ENCODE results near the gene COX17.

The COX17 gene

GRCh38 chr3:119664370-119664769 is 12.8 kb downstream of the COX17 start:
- no peak for DNase-seq (ENCODE audit: low spot score in 2 of 2)
- no peaks in the 10 kb centered on the region for H3K27me3 ChIP-seq (ENCODE audit: low read depth)
- peaks cover 3% of the 10 kb centered on the region for H3K4me1 ChIP-seq
- peaks cover 2% of the 10 kb centered on the region for H3K36me3 ChIP-seq (replicated peaks)
- no peak overlapping the region for H3K4me3 ChIP-seq
- in situ Hi-C loops (cut with MboI; ENCODE audit: low sequenced_read_pairs), result no loop called here
- no peaks in the 10 kb centered on the region for H3K9me3 ChIP-seq

GRCh38 chr3:119663885-119664284 is 13.3 kb downstream of the COX17 start:
- no peak for DNase-seq (ENCODE audit: low spot score in 2 of 2)
- Histone ChIP-seq H3K4me1 (no peaks in the 10 kb centered on the region), H3K27me3 (ENCODE audit: low read depth) (no peaks in the 10 kb centered on the region), H3K9me3 (no peaks in the 10 kb centered on the region), H3K4me3 (no peak overlapping the region), H3K36me3 (replicated peaks) (no peaks in the 10 kb centered on the region; the same call in 1 of the 2 replicates)
- in situ Hi-C loops (cut with MboI; ENCODE audit: low sequenced_read_pairs), result no loop called here

GRCh38 chr3:119662604-119663373 is 14.4 kb downstream of the COX17 start:
- H3K9me3 ChIP-seq, result no peaks in the 10 kb centered on the region
- in situ Hi-C loops (cut with MboI; ENCODE audit: low sequenced_read_pairs), result no loop called here
- H3K4me3 ChIP-seq, result no peak overlapping the region
- no peaks in the 10 kb centered on the region for H3K27me3 ChIP-seq (ENCODE audit: low read depth)
- H3K36me3 ChIP-seq (replicated peaks), result no peaks in the 10 kb centered on the region
- DNase-seq (ENCODE audit: low spot score in 2 of 2), result no peak
- no peaks in the 10 kb centered on the region for H3K4me1 ChIP-seq

- DNase-seq (ENCODE audit: low spot score in 2 of 2), result no peak
- no peaks in the 10 kb centered on the region for H3K4me1 ChIP-seq
- no peaks in the 10 kb centered on the region for H3K9me3 ChIP-seq
- in situ Hi-C loops (cut with MboI; ENCODE audit: low sequenced_read_pairs), result no loop called here
- H3K4me3 ChIP-seq, result no peak within 1 kb of the TSS
- no peaks in the 10 kb centered on the region for H3K27me3 ChIP-seq (ENCODE audit: low read depth)
- H3K36me3 ChIP-seq (replicated peaks), result no peaks in the 10 kb centered on the region
Measured at GRCh38 chr3:119660474-119661440, 16.4 kb downstream of the COX17 start, which contains the start of gene POPDC2. Gene POPDC2, minus strand, starts transcription at chr3:119660589. Its CDS starts 166 bp downstream, at chr3:119660423.

- DNase-seq (ENCODE audit: low spot score in 2 of 2), result no peak
- Histone ChIP-seq H3K9me3 (no peaks in the 10 kb centered on the region), H3K36me3 (replicated peaks) (no peaks in the 10 kb centered on the region), H3K4me1 (no peaks in the 10 kb centered on the region), H3K27me3 (ENCODE audit: low read depth) (no peaks in the 10 kb centered on the region), H3K4me3 (no peak overlapping the region)
- in situ Hi-C loops (cut with MboI; ENCODE audit: low sequenced_read_pairs), result no loop called here
Measured at GRCh38 chr3:119659606-119660291, 17.5 kb downstream of the COX17 start.

- Histone ChIP-seq H3K4me3 (no peak overlapping the region), H3K27me3 (ENCODE audit: low read depth) (no peaks in the 10 kb centered on the region)
- in situ Hi-C loops (cut with MboI; ENCODE audit: low sequenced_read_pairs), result no loop called here
Measured at GRCh38 chr3:119658994-119659393, 18.2 kb downstream of the COX17 start.

GRCh38 chr3:119657887-119658702 is 19.1 kb downstream of the COX17 start:
- in situ Hi-C loops (cut with MboI; ENCODE audit: low sequenced_read_pairs), result no loop called here
- H3K4me1 ChIP-seq, result no peaks in the 10 kb centered on the region
- no peaks in the 10 kb centered on the region for H3K27me3 ChIP-seq (ENCODE audit: low read depth)
- H3K4me3 ChIP-seq, result no peak overlapping the region
- no peak for DNase-seq (ENCODE audit: low spot score in 2 of 2)
- H3K36me3 ChIP-seq (replicated peaks), result no peaks in the 10 kb centered on the region
- H3K9me3 ChIP-seq, result no peaks in the 10 kb centered on the region

More at GRCh38 chr3:119658994-119659393, 18.2 kb downstream of the COX17 start:
- no peaks in the 10 kb centered on the region for H3K36me3 ChIP-seq (replicated peaks)
- DNase-seq (ENCODE audit: low spot score in 2 of 2), result no peak
- no peaks in the 10 kb centered on the region for H3K9me3 ChIP-seq
- no peaks in the 10 kb centered on the region for H3K4me1 ChIP-seq

GRCh38 chr3:119653876-119654275 is 23.3 kb downstream of the COX17 start:
- Histone ChIP-seq H3K4me3 (no peak overlapping the region), H3K27me3 (ENCODE audit: low read depth) (no peaks in the 10 kb centered on the region), H3K4me1 (no peaks in the 10 kb centered on the region), H3K36me3 (replicated peaks) (no peaks in the 10 kb centered on the region), H3K9me3 (no peaks in the 10 kb centered on the region)
- in situ Hi-C loops (cut with MboI; ENCODE audit: low sequenced_read_pairs), result no loop called here
- DNase-seq (ENCODE audit: low spot score in 2 of 2), result no peak

- Histone ChIP-seq H3K36me3 (replicated peaks) (no peaks in the 10 kb centered on the region), H3K4me3 (no peak overlapping the region), H3K9me3 (no peaks in the 10 kb centered on the region), H3K27me3 (ENCODE audit: low read depth) (no peaks in the 10 kb centered on the region), H3K4me1 (no peaks in the 10 kb centered on the region)
- DNase-seq (ENCODE audit: low spot score in 2 of 2), result no peak
- in situ Hi-C loops (cut with MboI; ENCODE audit: low sequenced_read_pairs), result no loop called here
Measured at GRCh38 chr3:119652306-119653033, 24.7 kb downstream of the COX17 start.

- DNase-seq (ENCODE audit: low spot score in 2 of 2), result no peak
- no peaks in the 10 kb centered on the region for H3K4me1 ChIP-seq
- H3K9me3 ChIP-seq, result no peaks in the 10 kb centered on the region
- H3K4me3 ChIP-seq, result no peak overlapping the region
- no peaks in the 10 kb centered on the region for H3K36me3 ChIP-seq (replicated peaks)
- in situ Hi-C loops (cut with MboI; ENCODE audit: low sequenced_read_pairs), result no loop called here
- no peaks in the 10 kb centered on the region for H3K27me3 ChIP-seq (ENCODE audit: low read depth)
Measured at GRCh38 chr3:119649761-119650160, 27.4 kb downstream of the COX17 start.

- no peaks in the 10 kb centered on the region for H3K4me1 ChIP-seq
- H3K36me3 ChIP-seq (replicated peaks), result no peaks in the 10 kb centered on the region
- in situ Hi-C loops (cut with MboI; ENCODE audit: low sequenced_read_pairs), result no loop called here
- no peaks in the 10 kb centered on the region for H3K27me3 ChIP-seq (ENCODE audit: low read depth)
- DNase-seq (ENCODE audit: low spot score in 2 of 2), result no peak
- H3K4me3 ChIP-seq, result no peak overlapping the region
- H3K9me3 ChIP-seq, result no peaks in the 10 kb centered on the region
Measured at GRCh38 chr3:119647843-119648575, 29.2 kb downstream of the COX17 start.

GRCh38 chr3:119647171-119647570 is 30.0 kb downstream of the COX17 start:
- in situ Hi-C loops (cut with MboI; ENCODE audit: low sequenced_read_pairs), result no loop called here
- no peaks in the 10 kb centered on the region for H3K9me3 ChIP-seq
- no peak overlapping the region for H3K4me3 ChIP-seq
- DNase-seq (ENCODE audit: low spot score in 2 of 2), result no peak
- no peaks in the 10 kb centered on the region for H3K4me1 ChIP-seq
- H3K36me3 ChIP-seq (replicated peaks), result no peaks in the 10 kb centered on the region
- no peaks in the 10 kb centered on the region for H3K27me3 ChIP-seq (ENCODE audit: low read depth)

All from HAP-1 (cell line).